HUES6 (cell line): Measurements from ENCODE around the gene RARRES1.
"Not testable (repeated sequence)": the region's sequence is repeated elsewhere in the genome, so short reads cannot be mapped to it uniquely, and the experiment has no call there.

Experiments
- H3K27ac ChIP-seq: 2 replicates; pipeline ENCODE4 v1.7.0; 2013; ENCODE audit warnings: low read depth, mild to moderate bottlenecking, low read length, inconsistent platforms
- H3K27me3 ChIP-seq: 2 replicates; pipeline ENCODE4 v1.6.1; 2013; ENCODE audit warnings: low read length; ENCODE audit not compliant: control insufficient read depth, insufficient read depth
- H3K36me3 ChIP-seq: 2 replicates; pipeline ENCODE4 v1.6.1; 2013; ENCODE audit warnings: low read length; ENCODE audit not compliant: control insufficient read depth, insufficient read depth
- H3K4me1 ChIP-seq: 2 replicates; pipeline ENCODE4 v1.6.1; 2013; ENCODE audit warnings: low read length; ENCODE audit not compliant: control insufficient read depth, insufficient read depth
- H3K4me3 ChIP-seq: 2 replicates; pipeline ENCODE4 v1.5.1; 2013; ENCODE audit warnings: low read depth, low read length
- H3K9ac ChIP-seq: one replicate; pipeline ENCODE4 v1.6.1; 2013; ENCODE audit warnings: mild to moderate bottlenecking, low read length
- H3K9me3 ChIP-seq: 2 replicates; pipeline ENCODE4 v1.6.1; 2013; ENCODE audit warnings: low read depth, low read length; ENCODE audit not compliant: control insufficient read depth, insufficient read depth

Gene RARRES1

GRCh38 chr3:158710601-158711000 lies 21.7 kb downstream of the RARRES1 start:
- Histone ChIP-seq H3K9me3 (no peaks in the 10 kb centered on the region), H3K27me3 (no peaks in the 10 kb centered on the region), H3K36me3 (peaks cover 18% of the 10 kb centered on the region), H3K27ac (no peak overlapping the region), H3K4me1 (peaks cover 15% of the 10 kb centered on the region), H3K9ac (no peak overlapping the region), H3K4me3 (no peak overlapping the region)

- H3K27me3 ChIP-seq, result no peaks in the 10 kb centered on the region
- peaks cover 15% of the 10 kb centered on the region for H3K4me1 ChIP-seq
- no peak overlapping the region for H3K9ac ChIP-seq
- no peak overlapping the region for H3K27ac ChIP-seq
- no peak overlapping the region for H3K4me3 ChIP-seq
- H3K9me3 ChIP-seq, result no peaks in the 10 kb centered on the region
- H3K36me3 ChIP-seq, result peaks cover 18% of the 10 kb centered on the region
Measured at GRCh38 chr3:158709666-158710083, 22.6 kb downstream of the RARRES1 start.

- no peaks in the 10 kb centered on the region for H3K27me3 ChIP-seq
- H3K9ac ChIP-seq, result no peak overlapping the region
- H3K27ac ChIP-seq, result no peak overlapping the region
- H3K4me3 ChIP-seq, result no peak overlapping the region
- peaks cover 9% of the 10 kb centered on the region for H3K36me3 ChIP-seq
- no peaks in the 10 kb centered on the region for H3K4me1 ChIP-seq
- H3K9me3 ChIP-seq, result no peaks in the 10 kb centered on the region
Measured at GRCh38 chr3:158703566-158703965, 28.7 kb downstream of the RARRES1 start.

GRCh38 chr3:158702815-158703481 lies 29.3 kb downstream of the RARRES1 start:
- H3K4me1 ChIP-seq, result no peaks in the 10 kb centered on the region
- H3K27me3 ChIP-seq, result no peaks in the 10 kb centered on the region
- H3K27ac ChIP-seq, result no peak overlapping the region

GRCh38 chr3:158701420-158702065 lies 30.7 kb downstream of the RARRES1 start:
- Histone ChIP-seq H3K27me3 (no peaks in the 10 kb centered on the region), H3K9ac (no peak overlapping the region), H3K36me3 (no peaks in the 10 kb centered on the region), H3K4me3 (no peak overlapping the region), H3K4me1 (no peaks in the 10 kb centered on the region), H3K9me3 (no peaks in the 10 kb centered on the region), H3K27ac (no peak overlapping the region)

More at GRCh38 chr3:158702815-158703481, 29.3 kb downstream of the RARRES1 start:
- Histone ChIP-seq H3K9ac (no peak overlapping the region), H3K36me3 (peaks cover 6% of the 10 kb centered on the region), H3K9me3 (no peaks in the 10 kb centered on the region), H3K4me3 (no peak overlapping the region)

GRCh38 chr3:158700559-158700958 lies 31.7 kb downstream of the RARRES1 start:
- no peaks in the 10 kb centered on the region for H3K36me3 ChIP-seq
- H3K9me3 ChIP-seq, result no peaks in the 10 kb centered on the region
- no peak overlapping the region for H3K9ac ChIP-seq
- H3K4me3 ChIP-seq, result no peak overlapping the region
- no peaks in the 10 kb centered on the region for H3K4me1 ChIP-seq
- H3K27ac ChIP-seq, result no peak overlapping the region
- H3K27me3 ChIP-seq, result no peaks in the 10 kb centered on the region

GRCh38 chr3:158696618-158697017 lies 35.6 kb downstream of the RARRES1 start:
- Histone ChIP-seq H3K36me3 (peaks cover 3% of the 10 kb centered on the region; the same call in 1 of the 2 replicates), H3K9me3 (no peaks in the 10 kb centered on the region), H3K27ac (no peak overlapping the region), H3K4me3 (no peak overlapping the region), H3K27me3 (no peaks in the 10 kb centered on the region), H3K9ac (no peak overlapping the region), H3K4me1 (no peaks in the 10 kb centered on the region)

- not testable (repeated sequence) for H3K4me3 ChIP-seq, H3K27ac ChIP-seq, H3K4me1 ChIP-seq
Measured at GRCh38 chr3:158693866-158694456, 38.3 kb downstream of the RARRES1 start.

GRCh38 chr3:158685159-158685558 lies 47.1 kb downstream of the RARRES1 start:
- Histone ChIP-seq H3K4me3 (no peak overlapping the region), H3K9ac (no peak overlapping the region), H3K27ac (no peak overlapping the region), H3K4me1 (no peaks in the 10 kb centered on the region), H3K27me3 (no peaks in the 10 kb centered on the region), H3K9me3 (no peaks in the 10 kb centered on the region), H3K36me3 (peaks cover 16% of the 10 kb centered on the region)

More at GRCh38 chr3:158693866-158694456, 38.3 kb downstream of the RARRES1 start:
- peaks cover 13% of the 10 kb centered on the region for H3K36me3 ChIP-seq
- H3K27me3 ChIP-seq, H3K9me3 ChIP-seq, H3K9ac ChIP-seq: not testable (repeated sequence)

GRCh38 chr3:158683230-158683962 lies 48.9 kb downstream of the RARRES1 start:
- Histone ChIP-seq H3K36me3 (peaks cover 16% of the 10 kb centered on the region), H3K9ac (no peak overlapping the region), H3K9me3 (no peaks in the 10 kb centered on the region), H3K4me3 (no peak overlapping the region), H3K27ac (no peak overlapping the region), H3K4me1 (no peaks in the 10 kb centered on the region), H3K27me3 (no peaks in the 10 kb centered on the region)

GRCh38 chr3:158680861-158681260 lies 51.4 kb downstream of the RARRES1 start:
- no peak overlapping the region for H3K9ac ChIP-seq
- no peaks in the 10 kb centered on the region for H3K9me3 ChIP-seq
- H3K36me3 ChIP-seq, result peaks cover 22% of the 10 kb centered on the region
- no peak overlapping the region for H3K27ac ChIP-seq
- no peaks in the 10 kb centered on the region for H3K27me3 ChIP-seq
- no peaks in the 10 kb centered on the region for H3K4me1 ChIP-seq
- no peak overlapping the region for H3K4me3 ChIP-seq
